Stimulated activated CD8-positive, alpha-beta memory T cell treated with anti-CD3 and anti-CD28 coated beads, Interleukin-12 subunit alpha, Interleukin-12 subunit beta, amount 100 ng/mL, for 24 hours (primary cell): ENCODE data around the gene DLG2.
"Not testable (repeated sequence)": the region's sequence is repeated elsewhere in the genome, so short reads cannot be mapped to it uniquely, and the experiment has no call there.

Experiments used
- DNase-seq: peaks from one replicate; pipeline ENCODE4 v3.0.0-alpha.2; 2020; ENCODE audit errors: extremely low read depth

The DLG2 gene

DNA sequence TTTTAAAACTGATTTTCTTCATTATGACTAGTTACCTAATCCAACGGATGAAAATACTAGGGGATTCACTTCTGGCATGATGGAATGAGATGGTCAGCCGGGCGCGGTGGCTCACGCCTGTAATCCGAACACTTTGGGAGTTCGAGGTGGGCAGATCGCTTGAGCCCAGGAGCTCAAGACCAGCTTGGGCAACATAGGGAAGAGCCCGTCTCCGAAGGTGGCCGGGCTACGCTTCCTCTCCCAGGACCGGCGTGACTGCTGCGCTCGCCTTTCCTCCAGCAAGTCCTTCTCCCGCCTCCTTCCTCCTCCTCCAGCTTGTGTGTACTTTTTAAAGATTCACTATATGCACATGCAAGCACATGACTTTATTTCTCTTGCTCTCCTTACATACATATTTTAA is 1835.6 kb downstream of the DLG2 start:
- DNase-seq, result no peak

- DNase-seq, result no peak
These were observed 1841.2 kb downstream of the DLG2 start for GRCh38 chr11:83785942-83786341.

- no peak for DNase-seq
These were observed 1842.7 kb downstream of the DLG2 start for GRCh38 chr11:83784419-83784818.

- DNase-seq, result no peak
These were observed 1844.8 kb downstream of the DLG2 start for GRCh38 chr11:83782329-83782728.

DNA sequence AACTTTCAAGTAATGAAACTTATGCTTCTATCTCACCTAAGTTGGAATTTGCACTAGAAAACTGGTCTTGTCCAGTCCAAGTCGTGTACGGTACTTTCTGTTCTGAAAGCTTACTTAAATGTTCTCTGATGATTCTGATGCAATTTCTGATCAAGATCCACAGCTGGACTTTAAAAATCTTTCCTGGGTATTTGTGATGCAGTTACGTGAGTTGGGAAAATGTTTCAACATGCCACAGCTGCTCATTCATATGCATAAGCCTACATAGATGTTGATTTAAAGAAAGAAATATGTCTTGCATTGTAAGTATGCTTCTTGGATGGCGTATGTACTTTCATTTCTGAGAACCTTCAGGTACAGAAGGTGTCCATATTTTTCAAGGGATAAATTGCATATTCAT is 1847.3 kb downstream of the DLG2 start:
- DNase-seq, result no peak

GRCh38 chr11:83778596-83778995 is 1848.5 kb downstream of the DLG2 start:
- no peak for DNase-seq

DNA sequence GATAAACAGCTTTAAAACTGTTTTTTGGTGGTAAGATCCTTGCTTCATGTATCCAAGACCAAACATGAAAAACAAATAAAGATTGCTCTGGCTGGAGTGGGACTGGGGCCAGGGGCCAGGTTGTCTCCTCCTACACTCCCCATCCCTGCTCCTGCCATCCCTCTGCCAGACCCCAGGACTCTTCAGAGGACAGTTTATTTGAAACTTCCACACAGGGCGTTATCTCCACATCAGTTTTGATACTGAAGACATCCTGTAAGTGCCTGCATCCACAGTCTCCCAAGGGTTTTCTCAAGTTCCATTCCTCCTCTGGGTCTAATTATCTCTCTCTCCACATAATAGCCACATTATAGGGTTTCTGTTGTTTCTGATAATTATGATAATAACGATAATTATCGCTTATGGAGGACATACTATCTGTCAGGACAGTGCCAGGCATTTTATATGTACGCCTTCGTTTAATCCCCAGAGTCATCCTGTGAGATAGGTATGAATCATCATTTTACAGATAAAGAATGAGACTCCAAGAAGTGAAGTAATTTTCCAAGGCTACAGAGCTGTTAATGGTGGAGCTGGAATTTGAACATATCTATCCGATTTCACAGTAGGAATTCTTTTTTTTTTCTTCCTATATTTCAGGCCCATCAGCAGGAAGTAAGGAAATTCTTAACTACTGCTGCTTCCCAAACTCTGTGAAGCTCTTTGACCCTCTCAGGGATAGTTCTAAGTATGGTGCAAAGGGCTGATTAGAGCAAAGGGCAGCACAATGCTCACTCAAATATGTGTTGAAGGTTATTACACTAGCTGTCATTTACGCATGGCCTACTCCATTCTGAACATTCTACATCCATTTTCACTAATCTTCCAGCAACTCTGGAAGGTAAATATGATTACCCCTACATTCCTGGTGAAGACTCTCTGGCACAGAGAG is 1852.9 kb downstream of the DLG2 start:
- DNase-seq, result no peak

DNA sequence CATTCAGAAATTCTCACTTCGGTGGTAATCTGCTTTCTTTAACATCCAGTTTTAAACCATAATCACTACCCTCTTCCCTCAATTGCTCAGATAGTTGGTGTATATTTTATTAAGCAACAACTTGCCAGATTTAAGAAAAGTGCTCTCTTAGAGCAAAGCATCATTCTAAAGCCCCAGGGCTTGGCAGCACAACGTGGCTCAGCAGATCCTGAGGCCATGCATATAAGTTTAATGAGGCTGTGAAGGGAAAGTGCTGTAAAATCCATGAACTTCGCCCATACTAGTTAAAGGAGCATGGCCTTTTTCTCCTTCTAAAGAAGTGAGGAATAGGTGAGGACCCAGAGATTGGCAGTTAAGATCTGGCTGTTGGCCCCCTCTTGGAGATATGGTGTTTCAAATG is 1858.7 kb downstream of the DLG2 start:
- no peak for DNase-seq

DNA sequence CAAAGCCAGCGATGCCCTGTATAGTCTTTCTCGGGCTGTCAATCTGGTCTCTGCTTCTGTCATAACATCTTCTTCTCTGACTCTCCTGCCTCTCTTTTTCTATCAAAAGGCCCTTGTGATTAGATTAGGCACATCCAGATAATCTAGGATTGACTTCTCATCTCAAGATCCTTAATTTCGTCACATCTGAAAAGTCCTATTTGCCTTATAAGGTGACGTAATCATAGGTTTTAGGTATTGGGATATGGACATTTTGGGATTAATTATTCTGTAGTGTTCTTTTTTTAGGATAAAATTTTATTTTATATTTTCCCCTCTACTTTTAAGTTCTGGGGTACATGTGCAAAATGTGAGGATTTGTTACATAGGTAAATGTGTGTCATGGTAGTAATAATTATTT is 1860.2 kb downstream of the DLG2 start:
- DNase-seq, result no peak

GRCh38 chr11:83764643-83765042 is 1862.5 kb downstream of the DLG2 start:
- DNase-seq, result no peak

- no peak for DNase-seq
These were observed 1866.2 kb downstream of the DLG2 start for GRCh38 chr11:83760932-83761331.

- no peak for DNase-seq
These were observed 1868.0 kb downstream of the DLG2 start for GRCh38 chr11:83759148-83759547.

DNA sequence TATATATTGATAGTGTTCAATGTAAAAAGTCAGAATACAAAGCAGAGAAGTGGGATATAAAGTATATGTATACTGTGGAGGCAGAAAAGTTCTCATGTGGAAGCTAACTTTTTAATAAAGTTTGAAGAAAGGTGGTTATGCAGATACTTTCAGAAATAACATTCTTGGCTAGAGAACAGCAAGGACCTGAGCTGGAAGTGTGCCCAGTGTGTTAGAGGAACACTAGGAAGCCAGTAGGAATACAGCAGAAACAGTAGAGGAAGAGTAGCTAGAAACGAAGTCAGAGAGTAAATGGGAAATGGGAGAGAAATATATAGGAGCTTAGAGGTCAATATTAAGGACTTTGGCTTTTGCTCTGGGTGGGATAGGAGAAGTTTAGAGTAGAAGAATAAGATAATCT is 1876.1 kb downstream of the DLG2 start:
- no peak for DNase-seq

DNA sequence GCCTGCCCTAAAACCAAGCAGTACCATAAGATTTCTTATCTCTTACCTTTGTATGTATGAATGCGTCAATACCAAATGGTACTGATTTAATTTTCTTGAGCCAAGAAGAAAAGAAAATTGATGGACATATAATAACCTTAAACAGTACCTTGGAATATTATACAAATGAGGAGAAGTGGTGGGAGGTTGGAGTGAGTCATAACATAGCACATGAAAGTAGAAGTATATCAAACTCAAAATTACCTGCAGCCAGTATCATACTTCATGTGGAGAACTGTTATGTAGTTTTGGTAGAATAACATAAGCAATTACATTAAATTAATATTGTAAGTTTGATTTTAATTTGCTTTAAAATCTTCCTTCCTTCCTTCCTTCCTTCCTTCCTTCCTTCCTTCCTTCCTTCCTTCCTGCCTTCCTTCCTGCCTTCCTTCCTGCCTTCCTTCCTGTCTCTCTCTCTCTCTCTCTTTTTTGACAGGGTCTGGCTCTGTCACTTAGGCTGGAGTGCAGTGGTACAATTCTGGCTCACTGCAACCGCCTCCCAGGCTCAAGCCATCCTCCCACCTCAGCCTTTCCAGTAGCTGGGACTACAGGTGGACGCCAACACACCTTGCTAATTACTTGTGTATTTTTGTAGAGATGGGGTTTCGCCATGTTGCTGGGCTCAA is 1880.1 kb downstream of the DLG2 start:
- DNase-seq, result no peak

GRCh38 chr11:83744620-83745192 is 1882.4 kb downstream of the DLG2 start:
- no peak for DNase-seq

DNA sequence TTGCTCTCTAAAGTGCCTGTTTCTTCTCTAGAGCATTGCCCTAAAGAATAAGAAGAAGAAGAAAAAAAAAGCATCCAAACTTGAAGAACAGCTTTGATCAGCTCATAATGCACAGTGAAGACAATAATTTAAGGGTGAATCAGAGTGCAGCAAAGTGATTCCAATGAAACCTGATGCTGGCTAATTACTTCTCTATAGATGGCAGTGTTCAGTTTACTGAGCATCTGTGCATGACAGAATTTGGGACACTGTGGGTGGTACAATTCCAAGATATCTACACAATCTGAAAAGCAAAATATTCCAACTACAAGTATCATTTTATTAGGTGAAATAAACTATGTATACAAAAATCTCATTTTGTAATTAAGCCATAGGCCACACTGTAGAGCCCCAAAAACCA is 1890.5 kb downstream of the DLG2 start:
- DNase-seq, result no peak

DNA sequence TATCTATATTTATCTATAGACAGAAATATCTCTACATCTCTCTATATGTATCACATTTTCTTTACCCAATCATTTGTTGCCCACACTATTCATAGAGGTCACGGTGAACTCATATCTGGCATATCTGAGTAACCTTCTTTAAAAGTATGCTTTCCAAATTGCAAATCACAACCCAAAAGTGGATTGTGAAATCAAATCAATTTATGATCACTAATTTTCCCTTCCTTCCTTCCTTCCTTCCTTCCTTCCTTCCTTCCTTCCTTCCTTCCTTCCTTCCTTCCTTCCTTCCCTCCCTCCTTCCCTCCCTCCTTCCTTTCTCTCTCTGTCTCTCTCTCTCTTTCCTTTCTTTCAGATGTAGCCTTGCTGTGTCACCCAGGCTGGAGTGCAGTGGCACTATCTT is 1893.0 kb downstream of the DLG2 start:
- no peak for DNase-seq

- not testable (repeated sequence) for DNase-seq
These were observed 1895.9 kb downstream of the DLG2 start for GRCh38 chr11:83731288-83731687.

DNA sequence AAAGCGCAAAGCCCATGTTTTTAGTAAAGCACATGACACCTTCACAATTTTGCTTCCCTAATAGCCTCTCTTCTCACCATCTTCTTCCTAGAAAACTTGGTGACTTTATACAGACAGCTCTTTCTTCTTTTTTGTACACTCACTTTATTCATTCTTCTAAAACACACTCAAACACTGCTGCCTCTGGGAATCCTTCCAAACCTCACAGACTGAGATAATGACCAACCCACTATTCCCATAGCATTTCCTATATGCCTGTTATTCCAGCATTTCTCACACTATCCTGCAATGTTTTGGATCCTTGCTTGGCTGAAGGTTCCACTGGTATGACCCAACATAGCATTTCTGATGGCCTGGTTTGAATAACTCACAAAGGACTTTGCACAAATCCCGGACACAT is 1898.9 kb downstream of the DLG2 start:
- no peak for DNase-seq

DNA sequence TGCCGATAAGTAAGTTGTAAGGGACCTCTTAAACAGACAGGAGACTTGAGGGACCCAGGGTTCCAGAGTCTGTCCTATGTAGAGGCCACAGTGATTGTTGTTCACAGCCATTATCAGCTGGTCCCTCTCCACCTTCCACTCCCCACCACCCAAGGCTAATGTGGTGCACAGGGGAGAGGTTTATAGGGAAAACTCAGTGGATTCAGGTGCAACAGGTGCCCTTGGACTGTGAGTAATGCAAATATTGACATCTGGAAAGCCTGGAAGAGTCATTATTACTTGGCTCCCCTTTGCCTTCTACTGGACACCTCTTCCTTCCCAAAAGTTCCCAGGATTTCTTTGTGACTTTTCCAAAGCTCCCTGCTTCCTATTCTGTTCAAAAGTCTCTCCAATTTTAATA is 1899.9 kb downstream of the DLG2 start:
- no peak for DNase-seq

DNA sequence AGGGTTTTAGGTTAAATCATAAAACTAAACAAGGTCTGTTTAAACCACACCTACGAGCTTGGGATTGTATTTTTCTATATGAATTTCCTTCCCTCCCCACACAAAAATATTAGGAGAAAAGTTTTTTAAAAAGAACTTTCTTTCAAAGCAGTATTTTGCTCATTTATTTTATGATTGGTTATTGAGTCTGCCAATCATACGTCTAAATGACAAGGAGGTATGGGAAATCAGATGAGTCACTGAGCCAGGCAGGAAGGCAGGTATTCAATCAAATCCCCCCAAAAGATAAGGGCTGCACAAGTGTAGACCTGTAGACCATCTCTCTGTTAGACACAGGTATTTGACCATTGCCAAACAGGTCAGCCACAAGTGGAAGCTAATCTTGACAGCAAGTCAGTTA is 1900.8 kb downstream of the DLG2 start:
- no peak for DNase-seq

DNA sequence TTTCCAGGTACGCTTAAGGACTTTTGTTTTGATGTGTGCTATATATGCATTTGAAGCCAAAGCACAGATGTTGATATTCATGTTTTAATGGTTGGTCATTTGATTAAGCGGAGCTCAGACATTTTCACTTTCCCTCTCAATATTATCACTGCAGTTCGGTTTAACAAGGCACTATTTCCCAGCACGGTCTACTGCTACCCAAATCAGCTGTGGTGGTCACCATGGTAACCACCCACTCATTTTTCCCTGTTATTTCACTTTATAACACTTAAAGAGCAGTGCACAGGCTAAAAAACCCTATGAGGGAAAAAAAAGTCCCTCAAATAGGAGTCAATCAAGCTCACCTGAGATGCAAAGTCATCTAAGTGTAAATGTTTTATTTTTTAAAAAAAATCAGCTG is 1901.4 kb downstream of the DLG2 start:
- DNase-seq, result no peak

GRCh38 chr11:83725269-83725560 is 1901.9 kb downstream of the DLG2 start:
- DNase-seq, result no peak
